ENCODE data around the gene CSTPP1. TPM values are rescaled to one million over a fixed set of nuclear protein-coding genes. Genes with fewer than 3 reads are reported as not detected.

Gene CSTPP1
- total and polyA plus RNA-seq, 2 donors (not counting 3 experiments of a cell fraction or from before 2014, with no cell fraction given): 25.9 to 38.2 TPM

DNA sequence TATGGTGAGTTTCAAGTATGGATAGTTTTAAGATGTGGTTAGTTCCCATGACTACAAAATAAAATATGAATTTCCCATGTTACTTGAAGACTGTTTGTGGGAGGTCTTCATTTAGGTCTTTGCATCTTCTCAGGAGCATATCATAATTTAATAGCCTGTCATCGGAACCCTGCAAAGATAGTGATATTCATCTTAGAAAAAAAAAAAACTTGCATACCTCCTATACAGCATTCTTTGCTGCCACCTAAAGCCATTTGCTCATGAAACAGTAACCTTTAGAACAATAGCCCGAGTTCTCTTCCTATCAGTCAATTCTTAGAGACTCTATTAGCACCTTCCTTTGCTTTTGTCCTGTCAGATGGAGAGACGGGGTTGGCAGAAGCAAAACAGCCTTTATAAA lies 164.8 kb downstream of the CSTPP1 start:
- H3K79me2 ChIP-seq (ENCODE audit: control insufficient read depth, insufficient read depth, low read length): no peaks in the 10 kb centered on the region
- H3K4me1 ChIP-seq (ENCODE audit: control insufficient read depth, extremely low read depth, insufficient read depth, low read length): peaks cover 6% of the 10 kb centered on the region
- H3K27me3 ChIP-seq (ENCODE audit: control insufficient read depth in 2 of 2, insufficient read depth in 2 of 2, low read length in 2 of 2): no peaks in the 10 kb centered on the region
- intact Hi-C loops (cut with micrococcal nuclease): no loop called here
- FAIRE-seq (no peak), DNase-seq (ENCODE audit: low read depth, low spot score) (no peak)
- no peak overlapping the region for H2AFZ ChIP-seq (ENCODE audit: low read depth, low read length)
- TF ChIP-seq FOS (IDR thresholded peaks at IDR 0.05; ENCODE audit: borderline replicate concordance, insufficient read depth, low read length): no peak
- TF ChIP-seq GATA2 (IDR thresholded peaks at IDR 0.05; ENCODE audit: insufficient read depth, insufficient read length, low read depth, low read length): no peak
- no peak for TF ChIP-seq EZH2 (IDR thresholded peaks at IDR 0.05; ENCODE audit: borderline replicate concordance, low read depth, low read length, severe bottlenecking)
- TF ChIP-seq, protein P1, sequence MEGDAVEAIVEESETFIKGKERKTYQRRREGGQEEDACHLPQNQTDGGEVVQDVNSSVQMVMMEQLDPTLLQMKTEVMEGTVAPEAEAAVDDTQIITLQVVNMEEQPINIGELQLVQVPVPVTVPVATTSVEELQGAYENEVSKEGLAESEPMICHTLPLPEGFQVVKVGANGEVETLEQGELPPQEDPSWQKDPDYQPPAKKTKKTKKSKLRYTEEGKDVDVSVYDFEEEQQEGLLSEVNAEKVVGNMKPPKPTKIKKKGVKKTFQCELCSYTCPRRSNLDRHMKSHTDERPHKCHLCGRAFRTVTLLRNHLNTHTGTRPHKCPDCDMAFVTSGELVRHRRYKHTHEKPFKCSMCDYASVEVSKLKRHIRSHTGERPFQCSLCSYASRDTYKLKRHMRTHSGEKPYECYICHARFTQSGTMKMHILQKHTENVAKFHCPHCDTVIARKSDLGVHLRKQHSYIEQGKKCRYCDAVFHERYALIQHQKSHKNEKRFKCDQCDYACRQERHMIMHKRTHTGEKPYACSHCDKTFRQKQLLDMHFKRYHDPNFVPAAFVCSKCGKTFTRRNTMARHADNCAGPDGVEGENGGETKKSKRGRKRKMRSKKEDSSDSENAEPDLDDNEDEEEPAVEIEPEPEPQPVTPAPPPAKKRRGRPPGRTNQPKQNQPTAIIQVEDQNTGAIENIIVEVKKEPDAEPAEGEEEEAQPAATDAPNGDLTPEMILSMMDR (IDR thresholded peaks at IDR 0.05; ENCODE audit: extremely low read depth in 1 of 2, insufficient read depth in 1 of 2, low read depth in 1 of 2, low read length in 2 of 2): no peak
- TF ChIP-seq, protein P2, sequence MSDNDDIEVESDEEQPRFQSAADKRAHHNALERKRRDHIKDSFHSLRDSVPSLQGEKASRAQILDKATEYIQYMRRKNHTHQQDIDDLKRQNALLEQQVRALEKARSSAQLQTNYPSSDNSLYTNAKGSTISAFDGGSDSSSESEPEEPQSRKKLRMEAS (IDR thresholded peaks at IDR 0.05; ENCODE audit: insufficient read depth, insufficient read length): no peak
- no peak for TF ChIP-seq JUN (IDR thresholded peaks at IDR 0.05; ENCODE audit: borderline replicate concordance, insufficient read depth, insufficient read length, low read depth)
- TF ChIP-seq POLR2AphosphoS5 (IDR thresholded peaks at IDR 0.05; ENCODE audit: insufficient read depth, low read depth, low read length): no peak
- TF ChIP-seq POLR2A (IDR thresholded peaks at IDR 0.05; ENCODE audit: low read depth, low read length): no peak
- no peak for TF ChIP-seq MYC (IDR thresholded peaks at IDR 0.05; ENCODE audit: low read depth, low read length)
- ChIA-PET CTCF (no interaction called here), POLR2A (no interaction called here)
- H4K20me1 ChIP-seq (replicated peaks; ENCODE audit: control insufficient read depth, extremely low read depth, insufficient read depth, low read length): no peaks in the 10 kb centered on the region
- no peak overlapping the region for H3K9ac ChIP-seq (replicated peaks; ENCODE audit: extremely low read depth, insufficient read depth, low read length)
- no peak overlapping the region for H3K27ac ChIP-seq (ENCODE audit: insufficient read depth, low read depth, low read length)
- H3K9me3 ChIP-seq (replicated peaks; ENCODE audit: control insufficient read depth, insufficient read depth, low read length): no peaks in the 10 kb centered on the region
- H3K4me3 ChIP-seq (replicated peaks in 1 of 3; ENCODE audit: insufficient read depth in 1 of 3, low read depth in 1 of 3, low read length in 3 of 3): no peak overlapping the region
- no peaks in the 10 kb centered on the region for H3K36me3 ChIP-seq (ENCODE audit: control insufficient read depth in 2 of 2, extremely low read depth in 1 of 2, insufficient read depth in 2 of 2, low read length in 2 of 2)
- no peak overlapping the region for H3K4me2 ChIP-seq (ENCODE audit: insufficient read depth, low read length)
- H3K9me1 ChIP-seq (replicated peaks; ENCODE audit: control insufficient read depth, extremely low read depth, insufficient read depth, low read length): no peaks in the 10 kb centered on the region
- BruUV-seq (replicated peaks): no TSS peak
- dilution Hi-C loops (cut with MboI; ENCODE audit: extremely low pct_ligation_motif_present, low sequenced_read_pairs): no loop called here

Data from endothelial cell of umbilical vein (primary cell).